ENCODE measurements around the gene ADAMTS12. TPM values are rescaled to one million over a fixed set of nuclear protein-coding genes. Genes with fewer than 3 reads are reported as not detected.

ADAMTS12 gene
- total RNA-seq, 2 donors from 2014 or later: 0.43 to 1.7 TPM

DNA sequence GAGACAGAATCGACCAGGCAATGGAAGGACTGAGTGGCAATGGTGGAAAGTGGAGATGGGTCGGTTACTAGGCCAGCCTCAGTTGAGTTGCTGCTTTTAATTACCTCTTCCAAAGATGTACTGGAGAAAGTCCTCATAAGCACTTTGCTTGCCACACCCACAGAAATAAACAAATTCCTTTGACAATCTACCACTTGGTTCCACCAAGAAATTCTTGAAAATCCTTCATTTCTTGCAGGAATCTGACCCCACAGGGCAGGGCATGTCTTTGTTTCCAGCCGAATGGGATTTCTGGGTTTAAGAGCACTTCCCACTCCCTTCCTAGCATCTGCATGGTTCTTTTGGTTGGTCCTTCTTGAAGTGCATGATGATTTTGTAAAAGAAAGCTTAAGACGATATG lies 54.5 kb downstream of the ADAMTS12 start:
- DNase-seq (ENCODE audit: low spot score): no peak

DNA sequence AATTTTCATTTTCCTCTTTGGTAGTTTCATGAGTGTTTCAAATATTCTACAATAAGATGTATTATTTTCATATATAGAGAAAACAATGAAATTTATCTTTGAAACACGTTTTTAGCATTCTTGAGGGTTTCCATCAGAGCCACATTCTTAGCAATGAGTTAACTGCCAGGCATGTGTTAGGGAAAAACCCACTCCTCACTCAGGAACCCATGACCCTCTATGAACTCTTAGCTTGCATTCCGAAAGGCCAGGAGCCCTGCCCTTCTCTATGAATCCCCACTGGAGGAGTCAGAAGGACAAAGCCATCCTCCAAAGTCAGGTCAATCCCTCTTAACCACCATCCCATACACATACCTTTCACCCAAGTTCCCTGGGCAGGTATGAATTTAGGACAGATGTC lies 57.5 kb downstream of the ADAMTS12 start:
- Histone ChIP-seq H3K4me3 (no peak overlapping the region), H3K36me3 (no peaks in the 10 kb centered on the region), H3K4me1 (no peaks in the 10 kb centered on the region), H3K9me3 (no peaks in the 10 kb centered on the region), H3K27ac (no peak overlapping the region), H3K27me3 (no peaks in the 10 kb centered on the region)
- no peak for TF ChIP-seq CTCF (IDR thresholded peaks at IDR 0.05)
- no peak for DNase-seq (ENCODE audit: low spot score)

More for the DNA sequence above, 54.5 kb downstream of the ADAMTS12 start:
- TF ChIP-seq CTCF (IDR thresholded peaks at IDR 0.05): no peak
- Histone ChIP-seq H3K4me1 (peaks cover 0 to 8% of the 10 kb centered on the region in 2 donors), H3K4me3 (no peak overlapping the region), H3K27me3 (no peaks in the 10 kb centered on the region), H3K27ac (no peak overlapping the region), H3K36me3 (no peaks in the 10 kb centered on the region), H3K9me3 (no peaks in the 10 kb centered on the region)

DNA sequence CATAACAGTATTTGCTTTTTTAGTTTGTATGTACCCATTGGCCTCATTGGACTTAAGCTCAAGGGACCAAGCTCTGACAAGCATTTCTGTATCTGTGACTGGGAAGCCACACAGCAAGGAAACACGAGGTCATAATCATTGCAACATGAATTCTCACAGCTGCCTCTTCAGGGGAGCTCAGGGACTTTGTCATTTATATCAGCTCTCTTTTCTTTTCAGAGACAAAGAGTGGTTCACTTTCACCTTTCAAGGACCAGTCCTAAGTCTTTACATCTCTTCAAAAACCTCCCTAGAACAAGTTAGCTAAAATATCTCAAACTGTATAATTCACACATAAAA lies 58.6 kb downstream of the ADAMTS12 start:
- no peak overlapping the region for H3K27ac ChIP-seq
- H3K9me3 ChIP-seq: no peaks in the 10 kb centered on the region
- no peaks in the 10 kb centered on the region for H3K27me3 ChIP-seq
- TF ChIP-seq CTCF (IDR thresholded peaks at IDR 0.05): no peak
- no peaks in the 10 kb centered on the region for H3K36me3 ChIP-seq
- DNase-seq (ENCODE audit: low spot score): no peak
- H3K4me1 ChIP-seq: no peaks in the 10 kb centered on the region
- no peak overlapping the region for H3K4me3 ChIP-seq

DNA sequence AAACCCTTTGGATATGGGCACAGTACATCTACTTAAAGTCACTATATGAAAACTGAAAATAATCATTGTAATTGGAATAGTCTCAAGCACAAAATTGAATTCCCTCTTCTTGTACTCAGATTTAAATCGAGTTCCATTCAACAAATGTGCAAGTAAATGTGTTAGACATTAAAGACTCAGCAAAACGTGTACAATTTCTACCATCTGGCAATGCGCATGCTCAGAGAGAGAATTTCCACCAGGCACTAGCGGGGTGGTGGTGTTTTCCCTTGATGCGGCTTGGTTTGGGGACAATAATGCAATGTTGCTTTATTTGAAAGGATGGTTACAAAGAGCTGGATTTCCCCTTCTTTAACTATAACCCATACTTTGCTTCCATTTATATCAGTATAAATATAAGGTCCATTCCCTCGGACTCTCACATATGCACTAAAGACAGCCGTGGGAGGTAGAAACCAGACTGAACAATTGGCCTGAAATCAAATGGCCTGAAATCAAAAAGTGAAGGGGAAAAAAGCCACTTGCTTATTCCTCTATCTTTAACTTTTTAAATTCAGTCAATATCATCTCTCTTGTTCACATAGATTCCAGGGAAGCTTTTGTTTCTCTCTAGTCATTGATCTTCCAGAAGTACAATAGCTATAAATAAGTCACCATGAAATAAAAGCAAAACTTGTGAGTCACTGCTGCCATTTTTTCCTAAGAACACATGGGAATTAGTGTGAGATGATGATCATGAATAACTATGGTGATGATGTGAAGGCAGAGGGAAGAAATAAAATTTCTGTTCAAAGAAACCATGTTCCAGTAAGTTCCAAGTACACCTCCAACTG lies 59.2 kb downstream of the ADAMTS12 start:
- no peak for TF ChIP-seq CTCF (IDR thresholded peaks at IDR 0.05)

GRCh38 chr5:33831041-33831440 lies 60.7 kb downstream of the ADAMTS12 start:
- DNase-seq (ENCODE audit: low spot score): no peak
- no peak overlapping the region for H3K4me3 ChIP-seq
- H3K4me1 ChIP-seq: no peaks in the 10 kb centered on the region
- no peak for TF ChIP-seq CTCF (IDR thresholded peaks at IDR 0.05)
- no peak overlapping the region for H3K27ac ChIP-seq
- H3K27me3 ChIP-seq: no peaks in the 10 kb centered on the region
- no peaks in the 10 kb centered on the region for H3K36me3 ChIP-seq
- no peaks in the 10 kb centered on the region for H3K9me3 ChIP-seq

More for the DNA sequence above, 59.2 kb downstream of the ADAMTS12 start:
- Histone ChIP-seq H3K27me3 (no peaks in the 10 kb centered on the region), H3K27ac (no peak overlapping the region), H3K36me3 (no peaks in the 10 kb centered on the region), H3K4me1 (no peaks in the 10 kb centered on the region), H3K9me3 (no peaks in the 10 kb centered on the region), H3K4me3 (no peak overlapping the region)
- no peak for DNase-seq (ENCODE audit: low spot score)

DNA sequence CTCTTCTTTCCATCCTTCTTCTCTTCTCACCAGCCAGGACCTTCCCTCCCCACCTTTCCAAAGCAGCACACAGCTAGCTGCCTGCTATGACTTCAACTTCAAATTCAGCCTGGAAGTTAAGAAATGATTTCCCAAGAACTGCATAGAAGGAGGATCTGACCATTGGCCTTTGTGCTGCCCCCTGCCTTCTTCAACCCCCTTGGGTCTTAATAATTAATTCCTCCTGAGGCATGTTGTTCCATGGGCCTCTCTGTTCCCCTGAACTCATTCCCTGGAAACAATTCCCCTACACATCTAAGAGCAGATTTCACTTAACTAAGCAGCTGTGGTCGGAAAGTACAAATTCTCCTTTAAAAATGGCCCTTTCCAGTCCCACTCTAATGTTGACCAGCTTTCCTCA lies 62.4 kb downstream of the ADAMTS12 start:
- Histone ChIP-seq H3K4me3 (no peak overlapping the region), H3K27ac (no peak overlapping the region), H3K4me1 (no peaks in the 10 kb centered on the region), H3K36me3 (no peaks in the 10 kb centered on the region), H3K9me3 (no peaks in the 10 kb centered on the region), H3K27me3 (no peaks in the 10 kb centered on the region)
- DNase-seq (ENCODE audit: low spot score): no peak
- TF ChIP-seq CTCF (IDR thresholded peaks at IDR 0.05): no peak
